Suprapubic skin (tissue), 4 donors: Measurements from ENCODE around the gene CENPW. TPM values are rescaled to one million over a fixed set of nuclear protein-coding genes. Genes with fewer than 3 reads are reported as not detected.

ENCODE experiments used
- DNase-seq, 2 donors: peaks; one replicate each; pipeline ENCODE4 v3.0.0-alpha.2; 2019; ENCODE audit warnings: low spot score in 2 of 2
- H3K27ac ChIP-seq: fragments of 200-600 bp; sonication (generic); one replicate; pipeline ENCODE4 v1.5.1; 2019
- H3K27me3 ChIP-seq: fragments of 200-600 bp; sonication (generic); one replicate; pipeline ENCODE4 v1.5.1; 2019
- H3K36me3 ChIP-seq: fragments of 200-600 bp; sonication (generic); one replicate; pipeline ENCODE4 v1.5.1; 2019
- H3K4me1 ChIP-seq: fragments of 200-600 bp; sonication (generic); one replicate; pipeline ENCODE4 v1.5.1; 2019
- H3K4me3 ChIP-seq: fragments of 200-600 bp; sonication (generic); one replicate; pipeline ENCODE4 v1.5.1; 2019; ENCODE audit warnings: mild to moderate bottlenecking
- H3K9me3 ChIP-seq: fragments of 200-600 bp; sonication (generic); one replicate; pipeline ENCODE4 v1.5.1; 2019
- CTCF ChIP-seq, 2 donors: fragments of 200-600 bp in 1 of 2; fragments of 450-650 bp in 1 of 2; sonication (generic) in 1 of 2; IDR thresholded peaks; one replicate each; pipeline ENCODE4 v1.5.1; 2016 to 2019; ENCODE audit warnings: antibody characterized with exemption in 2 of 2, mild to moderate bottlenecking in 1 of 2, moderate library complexity in 1 of 2
- EP300 ChIP-seq: sonication (generic); formaldehyde crosslinking; IDR thresholded peaks from one replicate; pipeline ENCODE4 v1.6.1; 2017; ENCODE audit warnings: antibody characterized with exemption
- POLR2A ChIP-seq, 2 donors: fragments of 450-650 bp; IDR thresholded peaks; one replicate each; pipeline ENCODE4 v1.6.1; 2017; ENCODE audit warnings: antibody characterized with exemption in 2 of 2, mild to moderate bottlenecking in 2 of 2, moderate library complexity in 2 of 2
- POLR2AphosphoS5 ChIP-seq, 3 donors: sonication (generic); formaldehyde crosslinking; IDR thresholded peaks; one replicate each; pipeline ENCODE4 v1.6.1; 2017; ENCODE audit warnings: antibody characterized with exemption in 3 of 3
- WGBS: methylation state at CpG from one replicate; pipeline ENCODE4 v1.1.5; 2018; 5-methylcytosine and 5-hydroxymethylcytosine counted together
- total RNA-seq, 4 donors: library from RNA; depleted of rRNA; stranded (reverse); fragments of >200 nt; gene quantifications; one replicate each; pipeline ENCODE4 v1.1.0, GENCODE V29; 2016

CENPW gene
- total RNA-seq, 4 donors from 2014 or later, result 1.1 TPM; not detected in 3

DNA sequence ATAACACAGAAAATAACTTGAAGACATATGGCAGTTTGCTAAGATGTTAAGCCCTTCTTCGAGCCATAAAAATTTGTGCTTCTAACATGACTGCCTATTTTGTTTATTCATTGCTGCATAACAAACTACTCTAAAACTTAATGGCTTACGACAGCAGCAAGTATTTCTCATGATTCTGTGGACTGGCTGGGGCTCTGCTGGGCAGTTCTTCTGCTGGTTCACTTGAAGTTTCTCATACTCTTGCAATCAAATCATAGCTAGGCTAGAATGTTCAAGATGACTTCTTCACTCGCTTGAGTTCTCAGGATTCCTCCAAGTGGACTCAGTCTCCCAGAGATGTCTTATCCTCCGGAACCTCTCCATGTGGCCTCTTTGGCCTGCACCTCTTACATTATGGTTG lies 33.4 kb downstream of the CENPW start:
- TF ChIP-seq CTCF (IDR thresholded peaks at IDR 0.05) (no peak), POLR2AphosphoS5 (IDR thresholded peaks at IDR 0.05) (no peak), POLR2A (IDR thresholded peaks at IDR 0.05) (no peak), EP300 (no peak)
- DNase-seq, result no peak
- Histone ChIP-seq H3K36me3 (no peaks in the 10 kb centered on the region), H3K27me3 (no peaks in the 10 kb centered on the region), H3K4me1 (no peaks in the 10 kb centered on the region), H3K9me3 (no peaks in the 10 kb centered on the region), H3K4me3 (no peak overlapping the region), H3K27ac (no peak overlapping the region)
- 92% methylated on average over 4 of the region's 4 CpGs for WGBS

- 91% methylated on average over 1 of the region's 1 CpG for WGBS
- Histone ChIP-seq H3K27me3 (no peaks in the 10 kb centered on the region), H3K9me3 (no peaks in the 10 kb centered on the region), H3K4me1 (no peaks in the 10 kb centered on the region), H3K27ac (no peak overlapping the region), H3K4me3 (no peak overlapping the region), H3K36me3 (no peaks in the 10 kb centered on the region)
- no peak for TF ChIP-seq EP300
- TF ChIP-seq POLR2A (IDR thresholded peaks at IDR 0.05), result no peak
- no peak for TF ChIP-seq POLR2AphosphoS5 (IDR thresholded peaks at IDR 0.05)
- no peak for TF ChIP-seq CTCF (IDR thresholded peaks at IDR 0.05)
- no peak for DNase-seq
These were observed 34.5 kb downstream of the CENPW start for GRCh38 chr6:126374372-126374771.

DNA sequence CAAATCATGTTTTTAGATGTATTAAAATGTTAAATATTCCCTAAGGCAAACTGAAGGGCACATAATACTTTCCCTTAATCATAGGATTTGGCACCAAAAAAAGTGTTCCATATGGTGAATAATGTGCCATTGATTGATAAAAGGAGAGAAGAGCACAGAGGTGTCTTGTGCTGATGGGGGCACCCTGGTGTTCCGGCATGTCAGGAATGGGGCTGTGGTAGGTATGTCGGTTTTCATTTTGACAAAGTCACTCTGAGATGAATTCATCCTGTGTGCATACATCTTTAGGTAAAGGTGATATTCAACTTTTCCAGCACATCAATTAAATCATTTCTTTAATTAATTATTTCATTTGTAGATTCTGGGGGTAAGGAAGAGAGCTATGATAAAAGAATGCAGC lies 36.8 kb downstream of the CENPW start:
- Histone ChIP-seq H3K36me3 (no peaks in the 10 kb centered on the region), H3K9me3 (no peaks in the 10 kb centered on the region), H3K27ac (no peak overlapping the region), H3K4me3 (no peak overlapping the region), H3K4me1 (no peaks in the 10 kb centered on the region), H3K27me3 (no peaks in the 10 kb centered on the region)
- DNase-seq, result no peak
- TF ChIP-seq CTCF (IDR thresholded peaks at IDR 0.05) (no peak), EP300 (no peak), POLR2AphosphoS5 (IDR thresholded peaks at IDR 0.05) (no peak), POLR2A (IDR thresholded peaks at IDR 0.05) (no peak)
- WGBS, result 81% methylated on average over 2 of the region's 2 CpGs

DNA sequence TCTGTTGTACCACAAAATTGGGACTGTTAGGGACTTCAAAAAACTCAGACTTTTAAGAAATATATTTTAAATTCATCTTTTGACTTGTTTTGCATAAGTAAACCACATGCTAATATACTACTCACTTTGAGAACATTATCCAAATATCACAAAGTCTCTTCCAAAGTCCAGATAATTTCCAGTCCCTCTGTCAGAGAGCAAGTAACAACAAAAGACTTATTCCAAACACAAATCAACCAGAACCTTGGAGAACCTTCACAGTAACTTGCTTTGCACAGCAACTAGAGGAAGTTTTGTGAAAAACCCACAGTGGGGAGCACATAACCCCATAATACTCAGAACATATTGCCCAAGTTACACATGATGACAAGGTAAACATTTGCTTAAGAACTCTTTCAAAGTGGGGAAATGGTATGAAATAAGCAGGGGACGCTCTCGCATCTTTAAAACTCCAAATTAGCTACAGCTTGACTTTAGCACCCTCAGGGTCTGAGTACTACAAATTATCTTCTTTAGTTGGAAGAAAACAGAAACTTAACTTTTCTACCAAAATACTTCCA lies 37.8 kb downstream of the CENPW start:
- TF ChIP-seq POLR2A (IDR thresholded peaks at IDR 0.05), result no peak
- TF ChIP-seq CTCF (IDR thresholded peaks at IDR 0.05), result no peak
- TF ChIP-seq POLR2AphosphoS5 (IDR thresholded peaks at IDR 0.05), result no peak
- TF ChIP-seq EP300, result no peak
- WGBS, result 87% methylated on average over 2 of the region's 2 CpGs
- no peak overlapping the region for H3K4me3 ChIP-seq

GRCh38 chr6:126380072-126380583 lies 40.2 kb downstream of the CENPW start:
- WGBS, result 50% methylated on average over 1 of the region's 1 CpG
- TF ChIP-seq POLR2A (IDR thresholded peaks at IDR 0.05) (no peak), EP300 (no peak)
- H3K36me3 ChIP-seq, result no peaks in the 10 kb centered on the region
- no peak overlapping the region for H3K4me3 ChIP-seq
- no peaks in the 10 kb centered on the region for H3K4me1 ChIP-seq
- no peak overlapping the region for H3K27ac ChIP-seq
- peaks cover 6% of the 10 kb centered on the region for H3K9me3 ChIP-seq
- no peak for DNase-seq
- no peaks in the 10 kb centered on the region for H3K27me3 ChIP-seq

More for the DNA sequence above, 37.8 kb downstream of the CENPW start:
- no peak for DNase-seq
- H3K9me3 ChIP-seq, result no peaks in the 10 kb centered on the region
- no peaks in the 10 kb centered on the region for H3K4me1 ChIP-seq
- no peak overlapping the region for H3K27ac ChIP-seq
- no peaks in the 10 kb centered on the region for H3K36me3 ChIP-seq
- no peaks in the 10 kb centered on the region for H3K27me3 ChIP-seq

DNA sequence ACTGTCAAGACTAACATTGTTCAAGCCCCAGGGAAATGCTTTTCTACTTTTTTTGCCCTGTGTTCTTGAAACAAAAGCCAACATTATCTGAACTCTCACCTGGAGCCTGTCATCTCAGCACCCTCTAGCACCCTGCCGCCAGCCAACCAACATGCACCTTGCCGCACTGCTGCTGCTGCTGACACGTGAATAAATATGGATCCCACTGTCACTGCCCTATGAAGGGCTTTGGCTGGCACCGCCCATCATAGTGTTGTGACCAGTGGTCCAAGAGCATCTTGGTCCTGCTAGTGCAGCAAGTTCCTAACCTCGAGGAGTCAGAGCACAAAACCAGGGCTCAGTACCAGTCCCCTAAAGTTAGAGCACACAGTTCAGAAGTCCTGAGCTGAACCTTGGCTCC lies 41.6 kb downstream of the CENPW start:
- no peaks in the 10 kb centered on the region for H3K4me1 ChIP-seq
- H3K9me3 ChIP-seq, result peaks cover 6% of the 10 kb centered on the region
- TF ChIP-seq POLR2A (IDR thresholded peaks at IDR 0.05), result no peak
- no peak for TF ChIP-seq EP300
- H3K27ac ChIP-seq, result no peak overlapping the region
- 98% methylated on average over 5 of the region's 5 CpGs for WGBS
- H3K27me3 ChIP-seq, result no peaks in the 10 kb centered on the region
- no peak for DNase-seq
- no peak overlapping the region for H3K4me3 ChIP-seq
- H3K36me3 ChIP-seq, result no peaks in the 10 kb centered on the region
